NCI-H1694 (cell line): ENCODE results near the gene XPR1.

Source experiments
- DNase-seq: peaks from one replicate; lab custom pipeline; 2025; lab: John Stamatoyannopoulos, UW

XPR1 gene

DNA sequence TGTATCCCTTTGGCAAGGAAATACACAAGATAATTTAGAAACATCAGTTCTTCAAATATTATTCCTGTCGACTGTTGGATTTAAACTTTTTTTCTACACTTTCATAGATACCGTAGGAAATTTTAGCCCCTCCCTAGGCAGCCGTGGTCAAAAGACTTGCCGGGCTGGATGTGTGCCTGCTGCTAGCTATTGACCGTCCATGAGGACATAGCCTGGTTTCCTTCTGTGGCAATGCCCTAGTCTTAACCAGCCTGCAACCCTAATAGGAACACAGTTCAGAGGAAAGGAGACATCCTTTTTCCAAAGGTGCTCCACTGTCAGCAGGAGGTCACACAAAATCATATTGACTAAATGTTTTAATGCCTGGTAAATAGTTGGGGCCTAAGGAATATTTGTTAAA lies 260.4 kb downstream of the XPR1 start:
- no peak for DNase-seq

GRCh38 chr1:180892675-180893074 lies 260.9 kb downstream of the XPR1 start:
- no peak for DNase-seq

GRCh38 chr1:180893614-180894013 lies 261.8 kb downstream of the XPR1 start:
- no peak for DNase-seq

GRCh38 chr1:180896161-180896560 lies 264.3 kb downstream of the XPR1 start:
- no peak for DNase-seq

- no peak for DNase-seq
These were observed 266.8 kb downstream of the XPR1 start for GRCh38 chr1:180898441-180899219.

DNA sequence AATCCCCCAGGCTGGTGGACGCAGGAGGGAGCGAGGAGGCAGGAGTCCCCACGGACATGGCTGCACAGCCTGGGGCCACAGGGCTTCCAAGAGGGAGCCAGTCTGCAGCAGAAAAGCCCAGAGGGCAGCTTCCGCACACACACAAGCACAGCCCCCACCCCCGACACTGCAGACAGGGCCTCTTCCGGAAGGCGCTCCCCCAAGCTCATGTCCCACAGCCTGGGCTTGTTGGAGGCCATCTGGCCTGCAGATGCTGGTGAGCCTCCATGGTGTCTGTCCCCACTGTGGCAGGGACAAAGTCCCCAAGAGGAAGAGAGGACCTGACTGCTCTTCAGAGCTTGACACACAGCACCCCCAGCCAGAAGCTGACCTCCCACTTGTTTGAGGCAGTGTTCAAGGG lies 267.4 kb downstream of the XPR1 start:
- no peak for DNase-seq

- DNase-seq = no peak
These were observed 269.5 kb downstream of the XPR1 start for GRCh38 chr1:180901076-180901990.

- DNase-seq = no peak
These were observed 270.7 kb downstream of the XPR1 start for GRCh38 chr1:180902541-180902940.

GRCh38 chr1:180905927-180906326 lies 274.1 kb downstream of the XPR1 start:
- no peak for DNase-seq

DNA sequence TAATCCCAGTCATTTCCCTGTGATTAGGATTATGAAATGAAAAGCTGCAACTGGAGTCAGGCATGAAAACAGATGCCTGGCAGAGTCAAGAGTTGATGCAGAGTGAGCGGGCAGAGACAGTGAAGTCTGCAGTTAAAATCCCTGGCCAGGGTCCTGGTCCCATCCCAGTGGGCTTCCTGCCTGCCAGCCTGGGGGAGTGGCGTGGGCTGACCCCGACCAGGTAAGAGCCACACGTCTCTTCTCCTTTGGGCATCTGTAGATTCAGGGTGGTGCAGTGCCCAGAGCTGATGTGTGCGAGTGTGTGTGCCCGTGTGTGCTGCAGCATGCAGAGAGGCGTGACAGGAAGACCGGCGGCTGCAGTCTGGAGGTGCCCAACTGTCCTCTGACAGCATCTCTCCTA lies 274.7 kb downstream of the XPR1 start:
- no peak for DNase-seq

DNA sequence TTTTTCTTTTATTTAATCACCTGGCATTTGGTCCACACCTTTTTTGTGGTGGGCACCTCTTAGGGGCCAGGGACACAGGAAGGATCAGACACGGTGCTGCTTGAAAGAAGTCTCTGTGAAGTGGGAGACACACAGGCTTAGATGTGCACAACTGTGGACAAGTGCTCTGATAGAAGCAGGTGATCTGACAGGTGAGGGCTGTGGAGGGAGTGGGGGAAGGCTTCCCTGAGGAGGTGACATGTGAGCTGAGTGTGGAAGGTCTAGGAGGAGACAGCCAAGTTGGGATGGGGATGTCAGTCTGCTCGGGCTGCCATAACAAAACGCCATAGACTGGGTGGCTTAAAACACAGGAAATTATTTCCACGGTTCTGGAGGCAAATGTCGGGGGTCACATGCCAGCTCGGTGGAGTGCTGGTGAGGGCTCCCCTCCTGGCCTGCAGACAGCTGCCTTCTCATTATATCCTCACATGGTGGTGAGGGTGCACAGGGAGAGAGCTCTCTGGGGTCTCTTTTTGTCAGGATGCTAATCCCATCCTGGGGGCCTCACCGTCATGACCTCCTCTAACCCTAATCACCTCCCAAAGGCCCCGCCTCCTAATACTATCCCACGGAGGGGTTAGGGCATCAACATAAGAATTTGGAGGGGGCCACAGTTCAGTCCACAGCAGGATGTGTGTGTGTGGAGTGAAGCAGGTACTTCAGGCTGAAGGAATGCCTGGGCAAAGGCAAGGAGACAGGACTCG lies 275.7 kb downstream of the XPR1 start:
- no peak for DNase-seq

- no peak for DNase-seq
These were observed 276.4 kb downstream of the XPR1 start for GRCh38 chr1:180908074-180908765.

GRCh38 chr1:180909005-180909414 lies 277.2 kb downstream of the XPR1 start:
- no peak for DNase-seq

DNA sequence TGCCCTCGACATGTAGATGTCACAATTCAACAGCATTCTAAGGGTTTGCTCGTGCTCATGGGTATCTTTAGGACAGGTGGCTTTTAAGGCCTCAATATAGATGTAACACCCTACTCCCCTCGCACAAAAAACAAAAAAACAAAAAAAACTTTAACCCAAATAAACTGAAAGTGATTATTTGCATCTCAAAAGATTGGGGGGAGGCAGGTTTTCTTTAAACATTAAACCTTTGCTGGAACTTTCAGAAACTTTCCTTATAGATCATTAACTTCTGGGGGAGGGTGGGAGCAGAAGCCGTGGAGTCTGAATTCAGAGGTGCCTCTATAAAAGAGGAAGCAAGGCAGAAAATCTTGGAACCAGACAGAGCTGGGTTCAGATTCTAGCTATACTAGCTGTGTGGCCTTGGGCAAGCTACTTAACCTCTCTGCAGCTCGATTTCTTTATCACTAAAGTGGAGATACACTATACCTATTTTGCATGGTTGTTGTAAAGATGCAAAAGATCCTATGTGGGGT lies 277.7 kb downstream of the XPR1 start:
- no peak for DNase-seq

GRCh38 chr1:180911640-180912191 lies 279.9 kb downstream of the XPR1 start:
- DNase-seq = no peak

DNA sequence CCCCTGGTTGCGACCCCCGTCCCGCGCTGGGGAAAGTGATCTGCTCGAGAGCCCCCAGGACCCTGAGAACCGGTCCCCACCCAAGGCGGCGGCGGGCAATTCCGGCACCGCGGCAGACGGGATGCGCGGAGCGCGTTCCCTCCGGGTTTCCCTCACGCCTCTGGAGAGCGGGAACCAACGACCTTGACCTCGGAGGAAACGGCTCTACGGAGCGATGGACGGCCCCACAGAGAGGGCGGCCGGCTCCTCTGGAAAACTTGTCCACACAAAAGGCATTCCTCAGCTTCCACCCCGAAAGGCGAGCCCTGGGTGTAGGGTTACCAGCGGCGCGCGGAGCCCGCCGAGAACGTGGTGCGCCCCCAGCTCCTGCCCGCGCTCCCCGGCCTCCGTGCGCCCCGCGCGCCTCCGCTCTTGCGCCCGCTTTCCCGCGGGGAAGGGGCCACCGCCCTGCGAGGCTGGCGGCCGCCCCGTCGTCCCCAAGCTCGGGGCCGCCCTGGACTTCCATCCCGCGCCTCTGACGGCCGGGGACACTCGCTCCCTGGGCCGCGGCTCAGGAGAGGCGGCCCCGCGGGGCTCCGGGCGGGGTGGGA lies 280.5 kb downstream of the XPR1 start:
- no peak for DNase-seq

GRCh38 chr1:180912801-180913565 lies 281.2 kb downstream of the XPR1 start, which contains the start of gene KIAA1614:
Gene KIAA1614 (plus strand): TSS chr1:180912897. CDS start chr1:180913244, 347 bp downstream.
- no peak for DNase-seq

DNA sequence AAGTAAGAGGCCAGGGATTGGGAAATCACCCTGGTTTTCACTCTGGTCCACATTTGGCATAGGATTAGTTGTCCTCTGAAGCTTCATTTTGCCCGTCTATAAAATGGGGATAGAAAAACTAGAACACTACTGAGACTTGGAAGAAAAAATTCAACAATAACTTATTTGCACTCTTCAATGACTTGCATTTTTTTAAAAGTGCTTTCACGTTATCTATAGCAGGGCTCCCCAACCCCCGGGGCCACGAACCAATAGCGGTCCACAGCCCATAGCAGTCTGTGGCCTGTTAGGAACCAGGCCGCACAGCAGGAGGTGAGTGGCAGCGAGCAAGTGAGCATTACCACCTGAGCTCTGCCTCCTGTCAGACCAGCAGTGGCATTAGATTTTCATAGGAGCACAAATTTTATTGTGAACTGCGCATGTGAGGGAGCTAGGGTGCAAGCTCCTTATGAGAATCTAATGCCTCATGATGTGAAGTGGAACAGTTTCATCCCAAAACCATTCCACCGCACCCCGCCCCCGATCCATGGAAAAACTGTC lies 283.7 kb downstream of the XPR1 start:
- DNase-seq = no peak

DNA sequence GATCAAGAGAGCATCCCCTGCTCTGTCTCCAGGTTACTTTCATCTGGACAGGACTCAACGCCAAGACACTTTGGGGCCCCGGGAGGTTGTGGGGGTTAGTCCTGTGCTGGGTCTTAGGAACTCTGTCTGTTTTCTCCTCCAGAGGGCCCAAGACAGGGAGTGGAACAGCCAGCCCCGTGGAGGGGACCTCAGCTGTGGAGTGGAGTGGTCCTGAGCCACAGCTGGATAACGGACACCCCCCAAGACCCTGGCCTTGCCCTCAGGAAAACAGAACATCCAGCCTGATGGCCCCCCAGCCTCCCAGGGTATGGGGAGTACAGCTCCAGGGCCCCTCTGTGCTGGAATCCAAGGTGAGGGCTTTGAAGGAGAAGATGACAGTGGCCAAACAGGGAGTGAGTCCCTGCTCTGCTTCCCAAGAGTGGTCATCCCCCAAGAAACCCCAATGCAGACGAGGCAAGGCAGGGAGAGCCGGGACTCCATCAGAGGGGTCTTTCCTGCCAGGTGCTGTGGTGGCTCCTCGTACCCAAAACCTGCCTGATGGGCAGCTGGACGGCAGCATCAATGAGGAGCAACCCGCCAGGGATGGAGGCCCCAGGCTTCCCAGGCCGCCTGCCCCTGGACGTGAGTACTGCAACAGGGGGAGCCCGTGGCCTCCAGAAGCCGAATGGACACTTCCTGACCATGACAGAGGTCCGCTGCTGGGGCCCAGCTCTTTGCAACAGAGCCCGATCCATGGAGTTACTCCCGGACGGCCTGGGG lies 284.4 kb downstream of the XPR1 start:
- no peak for DNase-seq
